NT2/D1 (cell line): ENCODE data around the gene RING1.

ENCODE experiments used
- YY1 ChIP-seq: IDR thresholded peaks from 2 replicates; pipeline ENCODE4 v1.6.1; 2011; ENCODE audit not compliant: insufficient read length, insufficient read depth
- ZNF274 ChIP-seq: IDR thresholded peaks from 2 replicates; pipeline ENCODE4 v1.6.1; 2011; ENCODE audit warnings: mild to moderate bottlenecking, low read depth, low read length

GRCh38 chr6:33171016-33171879 lies 37.1 kb upstream of the RING1 start:
- TF ChIP-seq ZNF274 (no peak), YY1 (no peak)
